ENCODE measurements around the gene PTPRE.

Gene PTPRE

DNA sequence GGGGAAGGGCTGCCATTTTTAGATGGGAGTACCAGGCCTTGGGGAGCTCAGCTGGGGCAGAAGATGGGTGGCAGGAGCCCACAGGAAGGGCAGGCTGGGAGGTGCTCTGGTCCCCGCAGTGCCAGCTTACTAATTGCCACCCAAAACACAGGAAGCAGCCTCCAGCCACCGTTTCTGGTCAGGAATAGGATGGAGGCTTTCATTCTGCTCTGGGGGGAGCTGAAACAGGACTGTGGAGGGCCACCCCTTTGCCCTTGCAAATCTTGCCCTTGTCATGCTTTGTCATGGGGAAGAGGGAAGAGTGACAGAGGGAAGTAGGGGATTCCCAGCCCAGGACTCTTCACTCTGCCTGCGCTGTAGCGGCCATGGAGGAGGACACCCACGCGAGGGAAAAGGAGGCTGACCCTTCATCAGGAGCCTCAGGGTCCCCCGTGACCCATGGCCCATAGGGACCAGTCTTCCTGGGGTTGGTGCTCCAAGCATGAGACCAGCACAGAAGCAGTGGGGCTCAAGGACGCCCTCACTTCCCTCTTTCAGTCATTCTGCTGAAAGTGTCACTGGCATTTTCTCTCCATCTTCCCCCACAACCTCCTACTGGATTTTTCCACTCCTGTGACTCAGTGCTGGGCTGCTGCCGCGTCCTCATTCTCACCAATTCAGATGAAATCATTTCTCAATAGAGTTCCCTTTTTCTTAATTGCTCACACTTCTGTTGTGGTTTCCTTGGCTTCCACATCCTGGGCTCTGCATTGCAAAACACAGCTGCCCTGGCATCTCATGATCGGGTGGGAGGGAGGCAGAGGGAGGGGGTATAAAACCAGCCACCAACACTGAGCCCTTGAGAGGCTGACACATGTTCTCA is 157.4 kb downstream of the PTPRE start:
- DNase-seq: peak; percentile 79 to 82

DNA sequence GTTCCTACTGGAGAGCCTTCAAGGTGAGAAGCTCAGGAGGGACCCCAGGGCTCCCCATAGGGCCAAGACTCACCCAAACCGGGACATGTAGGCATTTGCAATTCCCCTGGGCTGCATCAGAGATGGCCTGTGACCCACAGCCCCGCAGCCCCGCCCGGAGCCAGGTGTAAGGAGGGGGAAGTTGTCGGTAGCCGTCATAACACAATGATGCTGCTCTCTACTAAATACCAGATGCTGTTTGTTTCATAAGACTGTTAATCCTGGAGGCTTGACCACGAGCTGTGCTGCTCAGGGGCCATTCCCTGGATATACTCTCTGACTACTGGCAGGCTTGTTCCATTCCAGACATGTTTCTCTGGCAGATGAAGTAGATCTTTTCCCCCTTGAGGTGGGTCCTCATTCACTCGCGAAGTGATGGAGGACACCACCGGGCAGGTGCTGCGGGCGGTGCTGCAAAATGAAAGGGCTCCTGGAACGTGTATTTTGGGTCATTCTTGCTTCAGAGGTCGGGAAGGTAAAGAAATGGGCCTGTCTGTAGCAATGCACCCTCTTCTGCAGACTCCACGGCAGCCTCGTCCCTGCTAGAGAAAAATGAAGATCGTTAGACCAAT is 158.2 kb downstream of the PTPRE start:
- DNase-seq: no peak

DNA sequence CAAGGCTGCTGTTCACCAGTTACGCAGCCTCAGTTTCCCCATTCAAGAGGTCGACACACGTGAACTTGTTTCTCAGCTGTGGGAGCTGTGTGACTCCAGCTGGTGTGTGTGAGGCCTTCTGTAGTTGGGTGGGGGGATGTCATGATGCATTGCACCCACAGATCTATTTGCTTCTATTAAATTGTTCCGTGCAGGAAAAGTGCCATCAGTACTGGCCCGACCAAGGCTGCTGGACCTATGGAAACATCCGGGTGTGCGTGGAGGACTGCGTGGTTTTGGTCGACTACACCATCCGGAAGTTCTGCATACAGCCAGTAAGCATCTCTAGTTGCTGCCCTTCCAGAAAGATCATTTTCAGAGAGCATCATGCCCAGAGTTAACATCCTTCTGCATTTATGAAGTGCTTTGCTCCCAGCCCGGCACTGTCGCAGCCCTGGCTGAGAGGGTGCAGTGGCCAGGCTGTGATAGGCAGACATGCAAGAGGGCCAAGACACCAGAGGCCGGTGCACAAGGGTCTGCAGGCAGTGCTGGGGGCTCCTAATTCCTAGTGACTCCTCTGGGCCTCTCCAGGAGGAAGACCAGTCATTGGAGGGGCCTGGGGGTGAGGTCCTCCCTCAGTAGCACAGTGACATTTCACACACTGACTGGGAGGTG is 159.1 kb downstream of the PTPRE start:
- no peak for DNase-seq

DNA sequence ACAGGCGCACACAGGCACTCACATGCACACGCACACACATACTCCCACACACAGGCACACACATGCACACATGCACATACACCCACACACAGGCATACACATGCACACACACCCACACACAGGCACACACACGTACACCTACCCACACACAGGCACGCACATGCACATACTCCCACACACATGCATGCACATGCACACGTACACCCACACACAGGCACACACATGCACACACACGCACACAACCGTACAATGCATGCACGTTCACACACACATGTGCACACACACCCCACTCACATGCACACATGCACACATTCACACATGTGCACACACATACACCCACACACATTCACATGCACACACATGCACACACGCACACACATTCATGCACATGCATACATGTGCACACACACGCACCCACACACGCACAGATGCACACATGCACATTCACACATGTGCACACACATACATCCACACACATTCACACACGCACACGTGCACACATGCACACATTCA is 160.0 kb downstream of the PTPRE start:
- DNase-seq: no peak

DNA sequence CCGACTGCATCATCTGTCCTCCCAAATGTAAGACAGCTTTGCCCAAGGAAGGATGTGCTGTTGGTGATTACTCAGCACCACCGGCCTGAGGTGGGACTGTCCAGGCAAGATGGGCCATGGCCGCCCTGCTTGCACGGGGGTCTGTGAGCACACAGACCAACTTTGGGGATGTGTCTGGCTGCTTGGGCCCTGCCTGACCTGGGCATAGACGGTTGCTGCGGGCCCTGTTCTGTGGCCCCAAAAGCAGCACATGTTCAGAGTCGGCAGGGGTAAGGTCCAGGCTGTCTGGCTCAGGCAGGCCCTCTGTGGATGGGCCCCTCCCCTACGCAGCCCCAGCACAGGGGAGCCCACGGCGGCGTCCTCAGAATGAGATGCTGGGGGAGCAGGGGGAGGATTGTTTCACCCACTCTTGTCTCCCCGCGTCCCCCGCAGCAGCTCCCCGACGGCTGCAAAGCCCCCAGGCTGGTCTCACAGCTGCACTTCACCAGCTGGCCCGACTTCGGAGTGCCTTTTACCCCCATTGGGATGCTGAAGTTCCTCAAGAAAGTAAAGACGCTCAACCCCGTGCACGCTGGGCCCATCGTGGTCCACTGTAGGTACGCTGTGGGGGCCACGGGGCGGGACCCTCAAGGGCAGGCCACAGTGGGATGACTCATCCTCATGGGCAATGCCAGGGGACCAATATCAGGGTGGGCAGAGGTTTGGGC is 160.9 kb downstream of the PTPRE start:
- DNase-seq: no peak

DNA sequence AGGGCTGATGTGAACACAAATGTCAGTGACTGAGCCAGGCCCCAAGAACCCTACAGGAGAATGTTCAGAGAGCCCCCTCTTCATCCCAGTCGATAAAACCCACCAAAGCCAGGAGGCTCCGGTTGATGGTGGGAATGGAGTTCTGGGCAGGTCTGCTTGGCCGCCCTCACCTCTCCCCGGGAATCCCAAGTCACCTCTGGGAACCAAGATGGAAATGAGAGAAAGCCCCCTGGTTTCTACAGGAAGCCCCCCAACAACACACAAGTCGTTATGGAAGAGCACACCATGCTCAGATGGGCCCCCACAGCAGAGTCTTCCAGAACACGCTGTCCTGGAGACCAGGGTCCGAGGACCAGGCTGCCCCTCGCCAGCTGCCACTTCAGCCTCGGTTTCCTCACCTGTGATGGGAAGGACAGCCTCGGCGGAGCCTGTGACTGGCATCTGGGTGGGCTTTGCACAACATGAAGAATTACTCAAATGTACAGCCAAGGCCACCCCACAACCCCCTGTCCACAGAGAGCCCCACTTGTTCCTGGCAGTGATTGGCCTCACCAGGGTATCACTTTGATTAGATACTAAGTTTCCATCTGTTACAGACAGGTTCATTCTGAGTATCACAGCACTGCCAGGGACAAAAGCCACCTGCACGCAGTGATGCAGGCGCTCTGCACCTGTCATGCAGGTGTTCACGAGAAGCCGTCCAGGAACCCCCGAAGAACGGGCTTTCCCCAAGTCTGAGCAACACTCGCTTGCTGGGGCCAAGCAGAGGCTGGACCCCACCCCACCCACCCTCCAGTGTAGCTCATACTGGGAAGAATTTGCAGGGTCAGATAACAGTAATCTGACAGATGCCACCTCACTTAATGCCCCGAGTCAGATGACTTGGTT is 161.7 kb downstream of the PTPRE start:
- no peak for DNase-seq

DNA sequence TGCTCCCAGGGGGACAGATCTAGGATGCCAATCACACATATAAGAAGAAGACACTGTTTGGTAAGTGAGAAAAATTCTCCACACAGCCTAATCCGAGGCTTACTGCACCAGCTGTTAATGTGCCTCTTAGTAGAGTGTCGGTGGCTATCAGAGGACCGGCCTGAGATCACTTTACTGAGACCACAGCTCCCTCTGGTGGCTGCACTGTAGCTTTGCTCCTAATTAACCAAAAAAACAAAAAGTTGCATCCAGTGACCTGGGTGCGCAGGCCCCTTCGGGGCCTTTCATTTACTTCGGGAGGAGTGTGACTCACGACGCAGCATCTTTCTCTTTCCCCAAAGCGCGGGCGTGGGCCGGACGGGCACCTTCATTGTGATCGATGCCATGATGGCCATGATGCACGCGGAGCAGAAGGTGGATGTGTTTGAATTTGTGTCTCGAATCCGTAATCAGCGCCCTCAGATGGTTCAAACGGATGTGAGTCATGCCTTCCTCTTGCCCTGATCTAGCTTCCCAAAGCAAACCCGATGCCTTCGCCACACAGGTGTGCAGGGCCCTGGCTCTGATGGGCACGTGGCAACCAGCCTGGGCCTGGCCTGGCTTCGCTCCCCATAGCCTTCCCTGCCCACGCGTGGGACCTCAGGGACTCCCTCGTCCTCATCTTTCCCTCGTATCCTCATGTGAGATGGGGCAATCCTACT is 162.6 kb downstream of the PTPRE start:
- peak; percentile 82 to 83 for DNase-seq

DNA sequence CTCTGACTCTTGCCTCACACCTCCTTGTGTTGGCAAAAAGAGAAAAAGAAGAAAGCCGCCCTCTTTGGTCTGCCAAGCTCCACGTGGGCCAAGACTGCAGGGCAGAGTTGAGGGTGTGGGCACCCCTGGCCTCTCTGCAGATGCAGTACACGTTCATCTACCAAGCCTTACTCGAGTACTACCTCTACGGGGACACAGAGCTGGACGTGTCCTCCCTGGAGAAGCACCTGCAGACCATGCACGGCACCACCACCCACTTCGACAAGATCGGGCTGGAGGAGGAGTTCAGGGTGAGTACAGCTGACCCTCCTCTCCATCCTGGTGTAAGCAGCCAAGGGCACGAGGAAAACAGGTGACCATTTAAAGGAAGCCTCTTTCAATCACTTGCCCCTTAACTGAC is 163.3 kb downstream of the PTPRE start:
- DNase-seq: no peak

DNA sequence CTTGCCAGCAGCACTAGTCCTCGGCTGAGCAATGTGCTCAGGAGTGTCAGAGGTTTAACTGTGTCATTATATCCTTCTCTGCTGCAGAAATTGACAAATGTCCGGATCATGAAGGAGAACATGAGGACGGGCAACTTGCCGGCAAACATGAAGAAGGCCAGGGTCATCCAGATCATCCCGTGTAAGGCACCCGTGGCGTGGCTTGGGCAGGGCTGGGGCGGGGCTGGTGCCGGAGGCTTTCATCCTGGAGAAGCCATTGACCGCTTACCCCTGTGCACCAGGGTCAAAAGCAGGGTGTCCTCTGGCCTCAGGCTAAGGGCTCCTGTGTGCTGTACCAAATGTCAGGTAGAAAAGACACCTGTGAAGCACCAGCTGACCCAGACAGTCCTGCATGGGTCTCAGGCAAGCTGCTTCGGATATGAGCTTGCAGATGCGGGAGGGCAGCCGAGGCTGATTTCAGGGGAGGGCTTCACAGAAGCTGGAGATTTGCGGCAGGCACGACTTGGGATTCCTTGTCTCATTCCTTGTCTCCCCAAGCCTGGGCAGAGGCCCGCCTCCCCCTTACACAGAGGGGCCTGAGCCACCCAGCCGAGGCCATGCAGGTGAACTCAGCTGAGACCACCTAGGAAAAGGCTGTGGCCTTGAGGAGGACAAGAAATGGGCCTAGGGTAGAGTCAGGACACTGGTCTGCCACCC is 164.0 kb downstream of the PTPRE start:
- no peak for DNase-seq

DNA sequence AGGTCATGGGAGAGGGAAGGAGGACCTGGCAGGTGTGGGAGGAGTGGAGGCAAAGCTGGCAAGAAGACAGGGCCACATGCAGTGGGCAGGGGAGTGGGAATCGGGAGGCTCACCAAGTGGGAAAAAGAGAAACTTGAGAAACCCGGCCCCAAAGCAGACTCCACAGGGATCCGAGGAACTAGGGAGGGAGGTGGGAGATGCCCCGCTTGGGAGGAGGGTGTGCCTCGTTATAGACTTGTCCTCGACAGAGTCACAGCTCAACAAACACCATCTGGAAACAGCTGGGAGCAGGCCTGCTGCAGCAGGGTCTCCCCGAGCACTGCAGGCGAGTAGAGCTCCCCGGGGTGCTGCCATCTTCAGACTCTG is 164.5 kb downstream of the PTPRE start:
- no peak for DNase-seq

DNA sequence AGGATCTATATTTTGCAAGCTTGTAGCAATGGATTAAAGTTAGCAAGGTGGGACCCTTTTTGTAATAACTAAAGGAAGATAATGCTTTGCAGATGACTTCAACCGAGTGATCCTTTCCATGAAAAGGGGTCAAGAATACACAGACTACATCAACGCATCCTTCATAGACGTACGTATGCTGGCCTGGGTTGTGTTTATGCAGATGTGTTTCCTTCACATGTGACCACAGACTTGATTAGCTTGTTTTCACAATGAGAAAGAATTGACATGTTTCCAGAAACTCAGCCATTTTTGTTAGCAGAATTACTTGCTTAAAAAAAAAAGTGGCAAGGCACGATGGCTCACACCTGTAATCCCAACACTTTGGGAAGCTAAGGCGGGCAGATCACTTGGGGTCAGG is 165.1 kb downstream of the PTPRE start:
- DNase-seq: no peak

DNA sequence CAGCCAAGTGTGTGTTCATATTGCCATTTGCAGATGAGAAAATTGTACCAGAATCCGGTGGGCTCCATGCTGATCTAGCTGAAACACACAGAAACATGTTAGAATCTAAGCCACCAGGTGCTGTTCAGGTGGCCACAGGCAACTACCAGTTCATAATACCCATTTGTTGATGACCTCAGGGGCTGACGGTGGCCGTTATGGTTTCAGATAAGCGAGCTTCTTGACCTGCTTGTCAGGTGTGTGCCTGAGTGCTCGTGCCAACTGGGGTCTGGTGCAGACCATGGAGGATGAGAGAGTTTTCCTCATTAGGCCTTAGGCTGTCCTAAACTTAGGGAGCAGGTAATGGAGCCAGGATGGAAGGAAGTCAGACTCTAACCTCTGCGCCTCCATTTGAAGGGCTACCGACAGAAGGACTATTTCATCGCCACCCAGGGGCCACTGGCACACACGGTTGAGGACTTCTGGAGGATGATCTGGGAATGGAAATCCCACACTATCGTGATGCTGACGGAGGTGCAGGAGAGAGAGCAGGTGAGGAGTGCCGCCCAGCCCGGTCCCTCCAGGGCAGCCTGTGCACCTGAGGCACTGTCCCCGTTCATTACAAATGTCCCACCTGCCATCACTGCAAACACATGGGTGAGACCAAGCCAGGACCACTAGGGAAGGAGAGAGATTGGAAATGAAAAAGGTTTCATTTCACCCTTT is 166.2 kb downstream of the PTPRE start:
- DNase-seq: no peak

DNA sequence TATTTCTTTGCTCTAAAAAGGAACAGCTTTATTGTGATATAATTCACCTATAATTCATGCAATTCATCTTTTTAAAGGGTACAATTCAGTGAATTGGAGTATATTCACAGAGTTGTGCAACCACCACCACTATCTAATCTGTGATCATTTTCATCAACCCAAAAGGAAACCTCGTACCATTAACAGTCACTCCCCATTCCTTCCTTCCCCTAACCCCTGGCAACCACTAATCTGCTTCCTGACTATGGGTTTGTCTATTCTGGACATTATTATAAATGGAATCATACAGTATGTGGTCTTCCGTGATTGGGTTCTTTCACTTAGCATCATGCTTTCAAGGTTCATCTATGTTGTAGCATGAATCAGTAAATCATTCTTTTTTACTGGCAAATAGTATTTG is 167.0 kb downstream of the PTPRE start:
- DNase-seq: no peak

DNA sequence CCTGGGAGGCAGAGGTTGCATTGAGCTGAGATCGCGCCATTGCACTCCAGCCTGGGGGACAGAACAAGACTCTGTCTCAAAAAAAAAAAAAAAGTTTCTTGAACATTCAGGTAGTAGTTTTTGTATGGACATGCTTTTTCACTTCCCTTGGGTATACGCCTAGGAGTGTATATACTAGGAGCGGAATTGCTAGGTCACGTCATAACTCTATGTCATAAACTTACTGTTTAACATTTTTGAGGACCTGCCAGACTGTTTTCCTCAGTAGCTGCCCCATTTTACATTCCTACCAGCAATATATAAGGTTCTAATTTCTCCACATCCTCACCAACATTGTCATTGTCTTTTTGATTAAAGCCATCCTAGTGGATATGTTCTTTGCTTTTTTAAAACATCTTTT is 167.7 kb downstream of the PTPRE start:
- DNase-seq: no peak

DNA sequence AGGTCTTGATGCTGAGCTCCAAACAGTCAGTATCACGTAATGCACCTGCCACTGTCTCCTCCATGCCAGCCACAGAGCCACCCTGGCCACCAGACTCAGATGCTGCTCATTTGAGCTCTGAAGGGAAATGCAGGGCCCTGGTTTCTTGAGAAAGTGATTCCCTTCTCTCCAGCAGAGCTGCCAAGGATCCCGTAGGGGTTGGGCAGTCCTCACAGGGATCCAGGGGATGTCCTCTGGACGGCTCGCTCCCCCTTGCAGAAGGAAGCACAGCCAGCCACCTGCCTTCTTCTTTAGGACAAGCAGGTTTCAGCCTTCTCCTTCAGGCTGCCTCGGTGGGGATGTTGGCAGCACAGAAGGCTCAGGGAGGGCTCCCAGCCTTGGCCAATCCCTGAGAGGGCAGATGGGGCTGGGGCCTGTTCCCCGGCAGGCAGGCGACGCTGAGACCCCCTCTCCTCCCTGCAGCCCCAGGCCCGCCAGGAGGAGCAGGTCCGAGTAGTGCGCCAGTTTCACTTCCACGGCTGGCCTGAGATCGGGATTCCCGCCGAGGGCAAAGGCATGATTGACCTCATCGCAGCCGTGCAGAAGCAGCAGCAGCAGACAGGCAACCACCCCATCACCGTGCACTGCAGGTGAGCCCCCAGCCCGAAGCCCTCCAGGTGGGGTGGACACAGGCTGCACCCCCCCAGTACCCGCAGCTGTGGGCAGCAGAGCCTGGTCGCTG is 170.4 kb downstream of the PTPRE start:
- no peak for DNase-seq

DNA sequence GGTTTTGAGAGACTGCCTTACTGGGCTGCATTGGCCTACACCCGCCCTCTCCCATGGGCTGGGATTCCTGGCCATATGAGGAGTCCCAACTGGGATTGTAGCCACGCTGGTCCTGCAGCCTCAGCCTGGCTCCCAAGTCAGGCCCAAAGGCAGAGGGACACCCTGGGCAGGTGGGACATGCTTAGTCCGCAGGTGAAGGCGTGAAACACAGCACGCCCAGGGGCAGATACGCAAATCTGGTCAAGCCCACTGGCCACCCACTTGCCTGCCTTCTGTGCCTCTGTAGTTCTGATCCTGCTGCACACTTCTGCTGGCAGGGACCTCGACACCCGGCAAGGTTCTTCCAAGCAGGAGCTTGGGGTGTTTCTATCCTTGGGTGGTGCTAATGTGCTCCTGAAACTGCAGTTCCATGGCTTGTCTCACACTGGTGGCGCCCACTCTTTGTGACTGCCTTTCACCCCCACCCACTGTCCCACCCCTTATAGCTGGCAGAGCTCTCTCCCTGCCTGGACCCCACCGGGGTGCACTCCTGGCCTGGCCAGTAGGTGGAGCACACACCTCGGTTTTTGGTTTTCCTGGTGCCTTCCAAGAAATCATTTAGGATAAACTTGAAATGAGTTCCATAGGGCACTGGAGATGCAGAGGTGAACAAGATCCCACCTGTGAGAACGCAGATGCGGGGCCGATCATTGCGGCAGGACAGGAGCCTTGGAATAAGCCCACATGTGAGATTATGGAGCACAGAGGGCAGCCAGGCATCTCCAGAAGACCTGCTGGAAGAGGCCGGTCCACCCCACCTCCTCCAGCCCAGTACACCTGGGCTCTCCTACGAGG is 171.4 kb downstream of the PTPRE start:
- DNase-seq: peak; percentile 29 to 36

DNA sequence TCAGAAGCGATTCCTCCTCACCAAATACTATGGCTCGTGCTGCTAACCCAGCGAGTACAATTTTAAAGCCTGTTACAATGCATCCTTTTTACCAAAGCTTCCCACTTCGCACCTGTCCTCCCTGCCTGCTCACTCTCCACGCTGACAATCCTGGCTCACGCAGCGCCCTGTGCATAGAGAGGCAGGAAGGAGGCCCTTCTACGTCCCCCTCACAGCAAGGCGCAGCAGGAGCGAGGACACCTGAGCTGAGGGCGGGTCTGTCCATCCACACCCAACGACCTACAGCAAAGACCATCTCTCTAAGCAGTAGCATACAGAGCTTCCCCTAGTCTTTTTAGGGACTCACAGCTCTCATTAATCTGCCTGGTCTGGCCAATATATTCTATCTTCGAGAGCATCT is 173.3 kb downstream of the PTPRE start:
- no peak for DNase-seq

DNA sequence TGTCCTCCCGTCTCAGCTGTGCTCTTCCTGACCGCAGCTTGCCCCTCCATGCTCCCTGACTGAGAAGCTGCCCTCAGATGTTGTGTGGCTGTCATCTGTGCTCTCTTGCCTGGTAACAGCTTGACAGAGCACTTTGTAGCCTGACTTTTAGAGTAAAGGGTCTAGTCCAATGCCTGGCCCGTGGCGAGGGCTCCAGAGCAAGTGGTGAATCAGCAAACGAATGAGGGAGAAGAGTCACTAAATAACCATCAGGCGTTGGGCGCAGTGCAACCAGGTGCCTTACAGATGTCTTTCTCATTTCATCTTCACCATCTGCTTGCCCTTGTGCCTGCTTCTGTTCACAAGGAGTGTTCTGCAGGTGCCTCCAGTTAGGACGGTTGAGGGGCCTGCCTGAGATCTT is 173.7 kb downstream of the PTPRE start:
- DNase-seq: no peak

DNA sequence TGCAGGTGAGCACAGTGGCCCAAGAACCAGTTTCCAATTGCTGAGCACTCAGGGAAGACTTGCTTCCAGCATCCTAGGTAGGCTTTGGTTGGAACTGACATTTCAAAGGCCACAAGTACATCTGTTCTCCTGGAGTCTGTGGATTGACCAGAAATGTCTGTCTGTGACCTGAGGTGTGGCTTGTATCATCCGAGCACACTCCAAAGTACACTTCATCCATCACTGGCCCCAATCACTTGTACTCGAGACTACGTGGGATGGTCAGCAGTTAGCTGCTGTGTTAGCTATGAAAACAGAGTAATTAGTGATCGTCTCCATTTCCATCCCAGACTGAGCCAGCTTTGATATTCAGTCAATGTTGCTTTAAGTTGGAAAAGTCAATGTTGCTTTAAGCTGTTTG is 174.3 kb downstream of the PTPRE start:
- DNase-seq: no peak

Measured in activated CD4-positive, alpha-beta T cell treated with anti-CD3 and anti-CD28 coated beads for 4 hours (primary cell).